ENCODE results near the gene DLGAP3.
A peak's percentile ranks its signal among the peaks of the same experiment; 100 is the strongest.
"Not testable (repeated sequence)": the region's sequence is repeated elsewhere in the genome, so short reads cannot be mapped to it uniquely, and the experiment has no call there.

The DLGAP3 gene, protein sequence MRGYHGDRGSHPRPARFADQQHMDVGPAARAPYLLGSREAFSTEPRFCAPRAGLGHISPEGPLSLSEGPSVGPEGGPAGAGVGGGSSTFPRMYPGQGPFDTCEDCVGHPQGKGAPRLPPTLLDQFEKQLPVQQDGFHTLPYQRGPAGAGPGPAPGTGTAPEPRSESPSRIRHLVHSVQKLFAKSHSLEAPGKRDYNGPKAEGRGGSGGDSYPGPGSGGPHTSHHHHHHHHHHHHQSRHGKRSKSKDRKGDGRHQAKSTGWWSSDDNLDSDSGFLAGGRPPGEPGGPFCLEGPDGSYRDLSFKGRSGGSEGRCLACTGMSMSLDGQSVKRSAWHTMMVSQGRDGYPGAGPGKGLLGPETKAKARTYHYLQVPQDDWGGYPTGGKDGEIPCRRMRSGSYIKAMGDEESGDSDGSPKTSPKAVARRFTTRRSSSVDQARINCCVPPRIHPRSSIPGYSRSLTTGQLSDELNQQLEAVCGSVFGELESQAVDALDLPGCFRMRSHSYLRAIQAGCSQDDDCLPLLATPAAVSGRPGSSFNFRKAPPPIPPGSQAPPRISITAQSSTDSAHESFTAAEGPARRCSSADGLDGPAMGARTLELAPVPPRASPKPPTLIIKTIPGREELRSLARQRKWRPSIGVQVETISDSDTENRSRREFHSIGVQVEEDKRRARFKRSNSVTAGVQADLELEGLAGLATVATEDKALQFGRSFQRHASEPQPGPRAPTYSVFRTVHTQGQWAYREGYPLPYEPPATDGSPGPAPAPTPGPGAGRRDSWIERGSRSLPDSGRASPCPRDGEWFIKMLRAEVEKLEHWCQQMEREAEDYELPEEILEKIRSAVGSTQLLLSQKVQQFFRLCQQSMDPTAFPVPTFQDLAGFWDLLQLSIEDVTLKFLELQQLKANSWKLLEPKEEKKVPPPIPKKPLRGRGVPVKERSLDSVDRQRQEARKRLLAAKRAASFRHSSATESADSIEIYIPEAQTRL
- 0 to 1.5 reads per million in 2 donors for total RNA-seq

GRCh38 chr1:34929497-34929852 is at the start of gene DLGAP3:
Gene DLGAP3 (minus strand): TSS chr1:34929650. CDS start chr1:34905383, 24,267 bp downstream.
- peak in 1 of 5 experiments; percentile 6 for DNase-seq

DNA sequence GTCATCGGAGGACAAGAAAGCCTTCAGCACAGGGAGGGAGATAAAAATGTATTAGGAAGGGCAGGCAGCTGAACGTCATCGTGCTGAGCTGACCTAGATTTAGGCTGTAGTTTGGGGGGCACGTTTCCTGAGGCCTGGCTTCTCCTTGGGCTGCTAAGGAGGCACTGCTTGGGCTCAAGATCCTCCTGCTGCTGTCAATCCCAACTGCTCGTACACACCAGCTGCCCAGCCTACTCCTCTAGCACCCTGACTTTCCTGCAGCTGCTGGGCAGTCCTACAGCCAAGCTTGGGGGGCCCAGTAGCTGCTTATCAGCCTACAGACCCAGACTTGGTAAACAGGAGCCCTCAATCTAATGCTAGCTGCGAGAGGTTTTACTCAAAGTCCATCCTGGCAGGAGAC is 49.5 kb upstream of the DLGAP3 start:
- no peak for DNase-seq

- peak in 1 of 5 experiments; percentile 12 for DNase-seq
Observed at GRCh38 chr1:34977858-34978257, 48.4 kb upstream of the DLGAP3 start.

DNA sequence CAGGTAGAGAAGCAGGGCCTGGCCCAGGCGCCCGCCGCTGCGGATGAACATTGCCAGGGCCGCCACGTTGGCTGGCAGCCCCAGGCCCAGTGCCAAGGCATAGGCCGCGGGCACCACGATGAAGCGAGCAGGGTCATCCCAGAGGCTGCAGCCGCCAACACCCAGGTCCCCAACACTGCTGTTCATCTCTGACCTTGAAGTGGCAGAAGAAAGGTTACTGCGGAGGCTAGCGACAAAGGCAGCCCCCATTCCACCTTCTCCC is 47.7 kb upstream of the DLGAP3 start:
- DNase-seq: no peak

GRCh38 chr1:34976384-34977209 is 47.1 kb upstream of the DLGAP3 start:
- DNase-seq: no peak

DNA sequence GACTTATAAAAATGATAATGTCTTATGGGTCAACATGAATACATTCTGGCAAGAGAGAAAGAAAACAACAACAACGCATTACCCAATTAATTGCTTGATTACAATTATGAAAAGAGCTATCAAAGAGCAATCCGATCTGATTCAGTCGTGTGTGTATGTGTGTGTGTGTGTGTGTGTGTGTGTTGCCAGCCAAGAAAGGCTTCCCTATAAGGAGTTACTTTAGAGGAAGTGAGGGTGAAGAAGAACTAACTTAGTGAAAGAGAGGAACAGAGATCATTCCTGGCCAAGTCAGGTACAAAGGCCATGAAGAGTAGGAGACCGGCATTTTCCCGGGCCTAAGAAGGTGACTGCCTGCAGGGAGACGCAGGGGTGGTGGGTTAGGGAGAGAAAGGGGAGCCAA is 46.3 kb upstream of the DLGAP3 start:
- no peak for DNase-seq

DNA sequence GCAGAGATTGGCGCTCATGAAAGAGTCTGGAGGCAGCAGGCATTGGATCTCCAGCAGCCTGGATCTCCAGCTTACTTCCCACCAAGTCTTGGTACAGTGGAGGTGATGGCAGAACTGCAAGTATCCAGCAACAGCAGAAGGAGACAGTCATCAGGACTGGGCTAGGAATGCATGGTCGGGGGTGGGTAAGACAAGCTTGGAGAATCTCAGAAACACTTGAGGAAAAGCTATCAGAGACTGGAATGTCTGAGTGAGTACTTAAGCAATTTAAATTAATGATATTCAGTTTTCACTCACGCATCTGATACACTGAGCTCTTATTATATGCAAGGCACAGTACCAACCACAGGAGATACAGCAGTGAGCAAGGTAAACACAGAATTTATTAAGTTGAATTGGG is 45.9 kb upstream of the DLGAP3 start:
- no peak for DNase-seq

- DNase-seq: no peak
Observed at GRCh38 chr1:34974626-34975025, 45.2 kb upstream of the DLGAP3 start.

GRCh38 chr1:34973326-34973725 is 43.9 kb upstream of the DLGAP3 start:
- DNase-seq: no peak

DNA sequence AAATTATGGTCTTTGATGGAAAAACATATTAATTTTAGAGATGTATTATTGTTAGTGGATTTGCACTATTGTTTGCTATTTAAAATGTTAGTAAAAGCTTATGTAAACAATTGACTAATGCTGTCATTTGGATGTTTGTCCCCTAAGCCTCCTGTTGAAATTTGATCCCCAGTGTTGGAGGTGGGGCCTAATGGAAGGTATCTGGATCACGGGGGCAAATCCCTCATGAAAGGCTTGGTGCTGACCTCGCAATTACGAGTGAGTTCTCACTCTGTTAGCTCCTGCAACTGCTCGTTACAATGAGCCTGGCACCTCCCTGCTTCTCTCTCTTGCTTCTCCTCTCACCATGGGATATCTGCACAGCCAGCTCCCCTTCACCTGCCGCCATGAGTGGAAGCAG is 41.4 kb upstream of the DLGAP3 start:
- no peak for DNase-seq

DNA sequence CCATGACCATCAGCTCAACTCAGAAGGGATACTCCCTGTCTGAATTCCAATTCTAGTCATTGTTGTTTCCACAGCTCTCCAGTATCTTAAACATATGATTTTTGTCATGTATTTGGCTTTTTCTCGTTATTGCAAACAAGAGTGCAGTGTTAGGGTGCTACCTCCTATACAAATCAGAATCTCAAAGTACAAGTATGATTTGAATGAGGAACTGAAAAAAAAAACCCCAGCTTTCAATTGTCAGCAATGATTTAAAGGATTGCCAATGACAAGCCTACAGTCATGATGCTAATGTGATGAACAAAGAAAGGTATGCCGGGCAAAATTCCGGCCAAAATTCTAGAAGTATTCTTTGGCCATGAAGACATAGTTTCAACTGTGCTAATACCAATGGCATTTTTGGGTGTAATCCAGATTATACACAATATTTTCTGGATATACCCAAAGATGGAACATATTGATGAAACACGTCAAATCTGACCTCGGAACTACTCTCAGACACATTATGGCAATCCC is 40.8 kb upstream of the DLGAP3 start:
- DNase-seq: no peak

DNA sequence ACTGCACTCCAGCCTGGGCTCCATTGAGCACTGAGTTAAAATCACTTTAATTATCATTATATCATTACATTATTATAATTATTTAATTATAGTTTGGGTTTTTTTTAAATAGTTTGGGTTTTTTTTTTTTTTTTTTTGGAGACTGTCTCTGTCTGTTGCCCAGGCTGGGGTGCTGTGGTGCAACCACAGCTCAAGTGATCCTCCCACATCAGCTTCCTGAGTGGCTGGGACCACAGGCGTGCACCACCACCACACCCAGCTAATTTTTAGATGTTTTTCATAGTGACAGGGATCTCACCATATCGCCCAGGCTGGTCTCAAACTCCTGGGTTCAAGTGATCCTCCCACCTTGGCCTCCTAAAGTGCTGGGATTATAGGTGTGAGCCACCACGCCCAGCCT is 38.8 kb upstream of the DLGAP3 start:
- peak in 2 of 5 experiments; percentile 26 to 64 for DNase-seq

GRCh38 chr1:34967672-34968071 is 38.2 kb upstream of the DLGAP3 start:
- not testable (repeated sequence) for DNase-seq

DNA sequence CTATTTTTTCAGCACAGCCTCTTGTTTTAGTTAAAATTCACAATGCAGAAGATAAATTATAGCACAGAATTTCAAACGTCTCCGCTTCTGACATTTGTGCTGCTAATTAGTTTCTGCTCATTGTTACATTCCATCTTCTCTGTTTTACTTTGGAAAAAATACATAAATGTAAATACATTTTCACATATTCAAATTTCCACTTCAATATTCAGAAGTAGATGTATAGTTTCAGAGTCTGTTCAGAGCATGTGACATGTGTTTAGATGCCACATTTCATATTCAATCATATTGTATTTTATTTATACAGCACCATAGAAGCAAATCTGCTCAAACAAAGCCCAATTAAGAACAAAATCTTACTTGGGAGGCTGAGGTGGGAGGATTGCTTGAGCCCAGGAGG is 36.1 kb upstream of the DLGAP3 start:
- no peak for DNase-seq

DNA sequence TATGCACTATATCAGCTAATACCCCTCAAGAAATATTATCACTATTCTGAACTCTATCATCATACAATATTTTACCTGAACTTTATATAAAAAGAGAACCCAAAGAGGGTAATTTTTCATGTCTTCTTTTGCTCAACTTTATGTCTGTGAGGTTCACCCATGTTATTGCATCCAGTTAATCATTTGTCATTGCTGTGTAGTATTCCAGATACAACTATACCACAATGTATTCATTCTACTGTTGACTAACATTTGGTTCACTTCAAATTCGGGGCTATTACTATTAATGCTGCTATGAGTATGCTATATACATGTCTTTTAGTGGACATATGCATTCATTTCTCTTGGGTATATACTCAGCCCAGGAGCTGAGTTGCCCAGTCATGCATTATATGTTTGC is 21.0 kb upstream of the DLGAP3 start:
- DNase-seq: no peak

DNA sequence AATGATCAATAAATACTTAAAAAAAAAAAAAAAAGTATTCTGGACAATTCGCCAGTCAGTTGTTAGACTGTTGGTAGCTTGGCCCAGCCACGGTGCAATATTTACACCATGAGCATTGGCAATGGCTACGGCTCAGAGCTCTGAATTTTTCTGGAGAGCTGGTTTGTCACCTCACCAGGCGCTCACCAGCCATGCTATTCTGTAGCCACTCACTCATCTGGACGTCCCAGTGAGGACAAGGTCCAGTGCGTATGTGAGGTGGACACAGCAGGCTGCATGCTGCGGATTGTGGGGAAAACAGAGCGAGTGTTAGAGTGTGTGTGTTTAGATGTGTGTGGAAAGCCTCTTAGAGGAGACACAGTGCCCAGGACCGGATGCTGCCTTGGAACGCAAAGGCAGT is 19.3 kb upstream of the DLGAP3 start:
- not testable (repeated sequence) for DNase-seq

- not testable (repeated sequence) for DNase-seq
Observed at GRCh38 chr1:34947641-34948314, 18.3 kb upstream of the DLGAP3 start.

- no peak for DNase-seq
Observed at GRCh38 chr1:34946211-34946610, 16.8 kb upstream of the DLGAP3 start.

GRCh38 chr1:34941798-34942197 is 12.3 kb upstream of the DLGAP3 start:
- not testable (repeated sequence) for DNase-seq

DNA sequence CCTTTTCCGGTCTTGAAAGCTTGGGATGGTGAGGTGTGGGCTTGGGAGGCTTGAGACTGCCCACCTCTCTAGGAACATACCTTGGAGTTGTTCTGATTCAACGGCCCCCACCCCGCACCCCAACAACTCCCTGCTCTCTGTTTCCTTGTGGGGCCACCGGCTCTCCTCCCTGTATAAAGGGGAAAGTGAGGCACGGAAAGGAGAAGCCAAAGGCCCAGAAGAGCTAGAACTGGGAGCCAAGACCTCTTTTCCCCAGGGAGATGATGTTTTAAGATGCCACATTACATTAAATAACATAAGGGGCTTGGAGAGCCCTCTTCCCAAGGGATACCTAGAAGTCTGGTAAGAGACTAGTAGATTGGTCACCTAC is 1.2 kb upstream of the DLGAP3 start:
- DNase-seq: no peak

GRCh38 chr1:34929853-34930701 is 627 bp upstream of the DLGAP3 start:
- no peak for DNase-seq

All from T-helper 2 cell (primary cell).